Right atrium auricular region (tissue), 2 donors: Measurements from ENCODE around the gene CHRNG. TPM values are rescaled to one million over a fixed set of nuclear protein-coding genes. Genes with fewer than 3 reads are reported as not detected.

Experiments used
- DNase-seq: peaks from one replicate; pipeline ENCODE4 v3.0.0-alpha.2; 2019; ENCODE audit warnings: low spot score
- H3K27ac ChIP-seq, 2 donors: fragments of 200-600 bp; sonication (generic); 1 replicate in 1 of 2; 2 replicates in 1 of 2; pipeline ENCODE4 v1.5.1; 2016 to 2019
- H3K27me3 ChIP-seq, 2 donors: fragments of 200-600 bp; sonication (generic); one replicate each; pipeline versions ENCODE4 v1.5.1 to v1.6.0; 2017 to 2019
- H3K36me3 ChIP-seq: fragments of 200-600 bp; sonication (generic); one replicate; pipeline ENCODE4 v1.5.1; 2016
- H3K4me1 ChIP-seq, 2 donors: fragments of 200-600 bp; sonication (generic); one replicate each; pipeline versions ENCODE4 v1.5.1 to v1.6.0; 2017 to 2019
- H3K4me3 ChIP-seq, 2 donors: fragments of 200-600 bp; sonication (generic); 1 replicate in 1 of 2; 2 replicates in 1 of 2; pipeline ENCODE4 v1.5.1; 2017 to 2019; ENCODE audit warnings: mild to moderate bottlenecking in 1 of 2, moderate library complexity in 1 of 2
- H3K9me3 ChIP-seq, 2 donors: fragments of 200-600 bp; sonication (generic); one replicate each; pipeline ENCODE4 v1.5.1; 2019
- CTCF ChIP-seq, 2 donors: fragments of 200-600 bp; sonication (generic); IDR thresholded peaks; one replicate each; pipeline ENCODE4 v1.5.1; 2019; ENCODE audit warnings: antibody characterized with exemption in 2 of 2
- total RNA-seq, 2 donors: library from RNA; depleted of rRNA; stranded (reverse); fragments of >200 nt; gene quantifications; one replicate each; pipeline ENCODE4 v1.1.0, GENCODE V29; 2016

CHRNG gene
- total RNA-seq, 2 donors from 2014 or later, result not detected

GRCh38 chr2:232541195-232541960, 1.9 kb downstream of the CHRNG start:
- no peak overlapping the region for H3K27ac ChIP-seq
- no peaks in the 10 kb centered on the region for H3K27me3 ChIP-seq
- DNase-seq, result no peak
- no peak overlapping the region for H3K4me3 ChIP-seq
- no peaks in the 10 kb centered on the region for H3K36me3 ChIP-seq
- TF ChIP-seq CTCF (IDR thresholded peaks at IDR 0.05), result no peak
- H3K4me1 ChIP-seq, result peaks cover 0 to 8% of the 10 kb centered on the region in 2 donors
- peaks cover 0 to 6% of the 10 kb centered on the region in 2 donors for H3K9me3 ChIP-seq

- no peak overlapping the region for H3K27ac ChIP-seq
- H3K4me3 ChIP-seq, result no peak overlapping the region
- H3K9me3 ChIP-seq, result no peaks in the 10 kb centered on the region
- H3K27me3 ChIP-seq, result no peaks in the 10 kb centered on the region
- DNase-seq, result no peak
- no peak for TF ChIP-seq CTCF (IDR thresholded peaks at IDR 0.05)
- H3K4me1 ChIP-seq, result peaks cover 0 to 8% of the 10 kb centered on the region in 2 donors
- peaks cover 4% of the 10 kb centered on the region for H3K36me3 ChIP-seq
Measured at GRCh38 chr2:232541961-232542714, 2.6 kb downstream of the CHRNG start.

GRCh38 chr2:232542715-232543467, 3.4 kb downstream of the CHRNG start:
- no peaks in the 10 kb centered on the region for H3K27me3 ChIP-seq
- peaks cover 0 to 5% of the 10 kb centered on the region in 2 donors for H3K4me1 ChIP-seq
- TF ChIP-seq CTCF (IDR thresholded peaks at IDR 0.05), result no peak
- H3K4me3 ChIP-seq, result no peak overlapping the region
- peaks cover 7% of the 10 kb centered on the region for H3K36me3 ChIP-seq
- H3K9me3 ChIP-seq, result no peaks in the 10 kb centered on the region
- no peak overlapping the region for H3K27ac ChIP-seq
- no peak for DNase-seq

- no peak overlapping the region for H3K27ac ChIP-seq
- peaks cover 0 to 4% of the 10 kb centered on the region in 2 donors for H3K4me1 ChIP-seq
- H3K36me3 ChIP-seq, result peaks cover 7% of the 10 kb centered on the region
- H3K9me3 ChIP-seq, result no peaks in the 10 kb centered on the region
- H3K27me3 ChIP-seq, result no peaks in the 10 kb centered on the region
- no peak for TF ChIP-seq CTCF (IDR thresholded peaks at IDR 0.05)
- no peak for DNase-seq
- H3K4me3 ChIP-seq, result no peak overlapping the region
Measured at GRCh38 chr2:232543491-232543890, 4.0 kb downstream of the CHRNG start.

GRCh38 chr2:232543928-232544631, 4.6 kb downstream of the CHRNG start:
- no peak for TF ChIP-seq CTCF (IDR thresholded peaks at IDR 0.05)
- Histone ChIP-seq H3K27ac (no peak overlapping the region), H3K27me3 (no peaks in the 10 kb centered on the region), H3K36me3 (peaks cover 7% of the 10 kb centered on the region), H3K4me1 (peaks cover 0 to 4% of the 10 kb centered on the region in 2 donors), H3K4me3 (no peak overlapping the region), H3K9me3 (peaks cover 0 to 5% of the 10 kb centered on the region in 2 donors)
- no peak for DNase-seq
